Measurements from ENCODE around the gene MAGI1.

The MAGI1 gene

DNA sequence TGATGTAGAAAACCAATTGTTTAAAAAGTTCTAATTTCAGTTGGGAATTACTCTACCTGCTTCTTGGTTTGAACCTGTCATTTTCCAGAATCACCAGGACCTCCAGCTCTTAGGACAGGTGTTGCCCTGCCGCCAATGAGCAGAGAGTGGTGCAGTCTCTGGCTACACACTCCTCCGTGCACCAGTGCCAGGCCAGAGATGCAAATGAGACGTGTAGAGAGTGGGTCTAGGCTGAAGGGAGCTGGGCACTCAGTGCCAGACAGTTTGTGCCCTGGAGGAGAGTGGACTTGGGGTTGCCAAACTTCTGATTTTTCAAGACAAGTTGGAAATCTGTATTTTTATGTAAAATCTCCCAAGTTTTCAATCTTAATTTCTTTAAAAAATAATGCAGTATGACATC lies 566.2 kb downstream of the MAGI1 start:
- Mint-ChIP-seq H3K4me3 (no peak overlapping the region), H3K27ac (no peak overlapping the region), H3K27me3 (no peaks in the 10 kb centered on the region), H3K9me3 (no peaks in the 10 kb centered on the region), H3K36me3 (ENCODE audit: low read depth) (no peaks in the 10 kb centered on the region), H3K4me1 (no peaks in the 10 kb centered on the region)
- DNase-seq (no peak), ATAC-seq (no peak)

DNA sequence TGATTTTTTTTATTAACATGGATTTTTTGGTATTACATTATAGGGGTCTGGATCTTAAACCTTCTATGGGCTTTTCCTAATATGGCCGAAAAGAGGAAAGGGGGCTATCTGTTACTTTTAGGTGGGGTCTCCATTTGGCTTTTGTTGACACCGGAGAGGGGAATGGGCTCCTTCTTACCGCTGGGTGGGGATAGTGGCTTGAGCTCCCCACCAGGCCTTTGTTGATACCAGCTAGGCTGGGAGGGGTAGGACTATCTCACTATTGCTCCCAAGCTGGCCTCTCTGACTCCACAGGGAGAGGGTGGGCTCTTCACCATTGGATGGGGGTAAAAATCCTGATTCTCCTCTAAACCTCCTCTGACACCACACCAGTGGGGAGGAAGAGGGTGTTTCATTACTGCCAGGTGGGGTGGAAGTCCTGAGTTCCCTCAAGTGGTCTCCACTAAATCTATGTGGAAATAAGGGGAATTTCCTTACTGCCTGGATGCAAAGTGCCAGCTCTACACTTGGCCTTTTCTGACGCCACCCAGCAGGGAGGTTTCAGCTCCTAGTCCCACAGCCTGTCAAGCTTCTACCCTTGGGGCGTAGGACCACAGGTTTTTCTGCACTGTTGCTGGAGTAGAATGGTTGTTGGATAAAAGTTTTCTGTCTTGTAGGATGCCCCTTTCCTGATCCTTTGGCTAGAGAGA lies 572.3 kb downstream of the MAGI1 start:
- H3K27ac Mint-ChIP-seq: no peak overlapping the region
- no peak for ATAC-seq

DNA sequence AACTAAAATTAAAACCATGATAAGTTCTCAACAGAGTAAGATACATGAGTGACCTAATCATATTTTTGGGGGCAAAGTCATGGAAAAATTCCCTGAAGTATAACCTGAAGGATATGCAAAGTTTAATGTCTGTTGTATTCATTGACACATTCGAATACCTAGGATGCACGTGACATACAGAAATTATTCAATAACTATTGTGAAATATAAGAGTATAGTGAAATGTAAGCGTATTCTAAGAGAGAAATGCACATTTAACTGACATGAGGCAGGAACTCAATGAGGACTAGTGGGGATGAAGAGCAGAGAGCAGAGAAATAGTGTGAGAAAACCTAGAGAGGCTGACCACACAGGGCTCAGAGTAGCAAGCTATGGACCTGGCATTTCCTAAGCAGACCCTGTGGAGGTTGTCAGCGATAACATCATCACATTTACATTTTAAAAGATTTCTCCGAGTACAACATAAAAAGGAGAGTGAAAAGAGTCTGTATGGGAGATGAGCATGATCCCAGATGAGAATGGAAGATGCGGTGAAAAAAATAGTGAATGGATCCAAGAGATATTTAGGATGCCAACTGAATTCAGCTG lies 588.8 kb downstream of the MAGI1 start:
- DNase-seq: no peak

More for the DNA sequence above, 572.3 kb downstream of the MAGI1 start:
- no peaks in the 10 kb centered on the region for H3K4me1 Mint-ChIP-seq
- no peaks in the 10 kb centered on the region for H3K36me3 Mint-ChIP-seq (ENCODE audit: low read depth)
- H3K4me3 Mint-ChIP-seq: no peak overlapping the region
- no peaks in the 10 kb centered on the region for H3K27me3 Mint-ChIP-seq
- no peak for DNase-seq
- peaks cover 7% of the 10 kb centered on the region for H3K9me3 Mint-ChIP-seq

DNA sequence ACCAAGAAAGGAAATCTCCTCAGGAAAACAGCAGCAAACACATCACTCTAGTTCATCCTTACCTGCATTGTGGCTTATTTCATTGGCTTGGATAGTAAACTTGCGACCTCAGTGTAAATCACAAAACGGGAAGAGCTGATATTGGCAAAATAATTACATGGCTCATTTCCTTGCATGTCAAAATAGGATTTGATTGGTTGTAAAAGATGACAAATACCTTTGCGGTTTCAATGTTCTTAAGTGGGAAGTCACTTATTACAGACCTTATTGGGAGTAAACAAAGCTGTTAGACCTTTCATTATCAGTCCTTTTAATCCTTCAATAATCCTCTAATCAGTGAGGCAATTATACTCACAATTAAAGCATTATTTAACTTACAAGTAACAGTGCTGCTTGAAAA lies 590.6 kb downstream of the MAGI1 start:
- ATAC-seq (no peak), DNase-seq (no peak)
- peaks cover 14% of the 10 kb centered on the region for H3K9me3 Mint-ChIP-seq
- no peaks in the 10 kb centered on the region for H3K27me3 Mint-ChIP-seq
- H3K4me1 Mint-ChIP-seq: no peaks in the 10 kb centered on the region
- H3K27ac Mint-ChIP-seq: no peak overlapping the region
- no peak overlapping the region for H3K4me3 Mint-ChIP-seq
- H3K36me3 Mint-ChIP-seq (ENCODE audit: low read depth): no peaks in the 10 kb centered on the region

More for the DNA sequence above, 588.8 kb downstream of the MAGI1 start:
- Mint-ChIP-seq H3K27me3 (no peaks in the 10 kb centered on the region), H3K4me3 (no peak overlapping the region), H3K36me3 (ENCODE audit: low read depth) (no peaks in the 10 kb centered on the region), H3K9me3 (peaks cover 18% of the 10 kb centered on the region), H3K27ac (no peak overlapping the region), H3K4me1 (no peaks in the 10 kb centered on the region)
- no peak for ATAC-seq

DNA sequence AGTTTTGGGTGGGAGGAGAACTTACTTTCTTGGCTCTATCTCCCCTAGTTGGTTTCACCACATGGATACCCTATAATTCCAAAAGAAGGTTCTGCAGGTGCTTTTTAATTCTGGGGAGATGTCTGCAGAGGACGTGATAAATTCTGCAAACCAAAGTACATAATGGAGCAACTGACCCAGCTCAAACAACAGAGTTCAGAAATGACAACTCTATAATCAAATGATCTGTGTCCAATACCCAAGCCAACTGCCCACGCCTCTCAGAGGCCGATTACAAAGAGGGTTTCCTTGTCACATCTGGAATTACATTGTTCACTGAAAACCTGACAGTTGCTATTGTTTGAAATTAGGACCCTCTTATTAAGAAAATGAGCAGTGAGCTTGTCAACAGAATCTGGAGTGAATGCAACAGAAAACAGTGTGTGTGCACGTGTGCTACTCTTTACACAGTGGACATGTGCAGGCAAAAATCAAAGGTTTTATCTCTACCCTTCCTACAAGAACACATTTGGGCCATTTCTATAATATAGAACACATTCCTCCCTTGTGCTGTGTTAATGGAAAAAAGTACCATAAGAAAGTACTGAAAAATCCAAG lies 593.0 kb downstream of the MAGI1 start:
- H3K9me3 Mint-ChIP-seq: peaks cover 14% of the 10 kb centered on the region
- no peak overlapping the region for H3K4me3 Mint-ChIP-seq
- H3K4me1 Mint-ChIP-seq: no peaks in the 10 kb centered on the region
- no peaks in the 10 kb centered on the region for H3K27me3 Mint-ChIP-seq
- H3K27ac Mint-ChIP-seq: no peak overlapping the region
- no peak for DNase-seq
- no peak for ATAC-seq
- H3K36me3 Mint-ChIP-seq (ENCODE audit: low read depth): no peaks in the 10 kb centered on the region

DNA sequence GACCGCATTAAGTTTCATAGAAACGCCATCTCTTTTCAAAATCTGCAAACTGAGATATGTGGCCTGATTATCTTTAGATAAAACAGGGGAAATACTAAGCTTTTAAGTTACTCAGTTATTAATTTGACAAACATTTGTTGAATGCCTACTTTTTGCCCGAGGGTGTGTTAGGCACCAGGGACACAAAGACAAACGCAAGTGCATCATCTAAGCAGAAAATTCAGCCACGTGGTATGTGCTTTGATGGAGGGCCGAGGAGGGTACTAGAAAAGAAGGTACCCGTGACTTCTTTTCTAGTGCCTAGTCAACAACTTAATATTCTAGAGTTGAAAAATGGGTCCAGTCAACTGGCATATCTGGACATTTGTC lies 594.3 kb downstream of the MAGI1 start:
- H3K27ac Mint-ChIP-seq: no peak overlapping the region
- no peaks in the 10 kb centered on the region for H3K4me1 Mint-ChIP-seq
- peaks cover 6% of the 10 kb centered on the region for H3K9me3 Mint-ChIP-seq
- DNase-seq (no peak), ATAC-seq (no peak)
- no peaks in the 10 kb centered on the region for H3K27me3 Mint-ChIP-seq
- H3K4me3 Mint-ChIP-seq: no peak overlapping the region
- no peaks in the 10 kb centered on the region for H3K36me3 Mint-ChIP-seq (ENCODE audit: low read depth)

DNA sequence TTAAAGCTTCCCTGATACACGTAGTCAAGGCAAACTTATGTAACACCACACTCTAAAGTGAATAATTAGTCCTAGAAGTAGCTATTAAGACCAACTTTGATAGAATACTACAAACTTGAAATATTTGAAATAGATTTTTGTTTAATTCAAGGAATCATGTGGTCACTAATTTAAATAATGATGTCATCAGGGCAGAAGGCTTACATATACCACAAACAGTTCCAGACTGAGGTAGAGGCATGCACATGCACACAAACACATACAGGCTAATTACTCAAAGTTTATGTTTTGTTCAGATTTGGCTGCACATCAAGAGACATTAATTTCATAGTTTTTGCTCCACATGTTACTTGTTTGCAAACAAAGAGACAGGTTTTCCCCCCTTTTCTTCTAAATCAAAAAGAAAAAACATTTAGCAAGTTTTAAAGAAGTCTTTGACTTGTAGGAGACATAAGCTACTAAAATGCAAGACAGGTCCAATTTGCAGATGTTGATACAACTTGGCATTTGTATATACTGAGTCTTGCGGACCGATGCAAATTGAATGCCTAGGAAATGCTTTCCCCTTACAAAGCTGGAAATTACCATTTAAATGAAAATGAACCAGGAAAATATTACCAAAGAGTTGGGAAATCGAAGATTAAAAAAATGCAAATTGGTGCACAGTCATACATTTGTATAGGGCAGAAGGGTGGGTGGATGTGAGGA lies 594.8 kb downstream of the MAGI1 start:
- Mint-ChIP-seq H3K4me1 (no peaks in the 10 kb centered on the region), H3K27me3 (no peaks in the 10 kb centered on the region), H3K4me3 (no peak overlapping the region), H3K27ac (no peak overlapping the region), H3K36me3 (ENCODE audit: low read depth) (no peaks in the 10 kb centered on the region), H3K9me3 (peaks cover 6% of the 10 kb centered on the region)
- ATAC-seq (no peak), DNase-seq (no peak)

DNA sequence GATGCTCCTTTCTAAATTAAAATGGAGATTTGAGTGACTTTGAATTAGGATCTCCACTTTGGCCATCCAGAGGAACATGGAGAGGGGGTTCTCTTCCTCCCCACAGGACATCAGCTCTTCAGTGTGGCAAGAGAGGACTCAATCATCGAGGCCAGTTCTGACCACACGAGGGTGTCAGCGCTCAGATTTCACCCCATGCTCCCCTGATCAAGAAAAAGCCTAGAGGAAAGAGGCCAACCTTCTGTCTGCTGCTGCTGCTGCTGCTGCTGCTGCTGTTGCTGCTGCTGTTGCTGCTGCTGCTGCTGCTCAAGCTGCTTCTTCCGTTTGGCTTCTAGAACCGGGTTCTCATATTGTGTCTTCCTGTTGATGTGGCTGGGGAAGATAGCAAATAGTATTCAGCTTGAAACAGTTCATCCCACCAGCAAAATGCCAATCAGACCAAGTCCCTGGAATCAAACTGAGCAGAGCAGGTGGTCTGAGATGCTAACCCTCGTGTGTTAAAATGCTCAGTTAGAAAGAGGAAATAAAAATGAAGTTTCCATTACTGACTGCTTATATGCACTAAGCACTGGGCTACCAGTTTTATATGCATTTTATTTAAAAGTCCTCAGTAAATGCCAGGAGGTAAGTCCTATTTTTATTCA lies 599.0 kb downstream of the MAGI1 start:
- Mint-ChIP-seq H3K36me3 (ENCODE audit: low read depth) (no peaks in the 10 kb centered on the region), H3K4me1 (no peaks in the 10 kb centered on the region), H3K4me3 (no peak overlapping the region), H3K27me3 (no peaks in the 10 kb centered on the region), H3K27ac (no peak overlapping the region), H3K9me3 (no peaks in the 10 kb centered on the region)
- no peak for DNase-seq
- ATAC-seq: no peak

DNA sequence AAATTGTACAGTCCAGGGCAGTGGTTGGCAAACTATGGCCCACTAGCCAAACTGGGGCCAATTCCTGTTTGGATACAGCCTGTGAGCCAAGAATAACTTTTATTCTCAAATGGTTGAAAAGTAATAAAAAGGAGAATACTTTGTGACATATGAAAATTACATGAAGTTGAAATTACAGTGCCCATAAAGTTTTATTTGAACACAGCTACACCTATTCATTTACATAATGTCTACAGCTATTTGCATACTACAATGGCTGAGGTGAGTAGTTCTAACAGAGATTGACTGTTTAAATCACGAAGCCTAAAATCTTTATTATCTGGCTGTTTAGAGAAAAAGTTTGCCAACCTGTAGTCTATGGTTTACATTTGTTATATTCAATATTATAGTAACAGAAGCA lies 600.1 kb downstream of the MAGI1 start:
- Mint-ChIP-seq H3K36me3 (ENCODE audit: low read depth) (no peaks in the 10 kb centered on the region), H3K4me3 (no peak overlapping the region), H3K27ac (no peak overlapping the region), H3K27me3 (no peaks in the 10 kb centered on the region), H3K9me3 (no peaks in the 10 kb centered on the region), H3K4me1 (no peaks in the 10 kb centered on the region)
- ATAC-seq (no peak), DNase-seq (no peak)

DNA sequence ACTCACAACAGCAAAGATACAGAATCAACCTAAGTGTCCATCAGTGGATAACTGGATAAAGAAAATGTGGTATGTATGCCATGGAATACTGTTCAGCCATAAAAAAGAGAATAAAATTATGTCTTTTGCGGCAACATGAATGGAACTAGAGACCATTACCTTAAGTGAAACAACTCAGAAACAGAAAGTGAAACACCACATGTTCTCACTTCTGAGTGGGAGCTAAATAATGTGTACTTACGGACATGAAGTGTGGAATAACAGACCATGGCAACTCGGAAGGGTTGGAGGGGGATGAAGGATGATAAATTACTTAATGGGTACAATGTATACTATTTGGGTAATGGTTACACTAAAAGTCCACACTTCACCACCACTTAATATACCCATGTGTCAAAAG lies 600.6 kb downstream of the MAGI1 start:
- Mint-ChIP-seq H3K9me3 (no peaks in the 10 kb centered on the region), H3K27ac (no peak overlapping the region), H3K36me3 (ENCODE audit: low read depth) (no peaks in the 10 kb centered on the region), H3K4me1 (no peaks in the 10 kb centered on the region), H3K27me3 (no peaks in the 10 kb centered on the region), H3K4me3 (no peak overlapping the region)
- ATAC-seq: no peak
- DNase-seq: no peak

DNA sequence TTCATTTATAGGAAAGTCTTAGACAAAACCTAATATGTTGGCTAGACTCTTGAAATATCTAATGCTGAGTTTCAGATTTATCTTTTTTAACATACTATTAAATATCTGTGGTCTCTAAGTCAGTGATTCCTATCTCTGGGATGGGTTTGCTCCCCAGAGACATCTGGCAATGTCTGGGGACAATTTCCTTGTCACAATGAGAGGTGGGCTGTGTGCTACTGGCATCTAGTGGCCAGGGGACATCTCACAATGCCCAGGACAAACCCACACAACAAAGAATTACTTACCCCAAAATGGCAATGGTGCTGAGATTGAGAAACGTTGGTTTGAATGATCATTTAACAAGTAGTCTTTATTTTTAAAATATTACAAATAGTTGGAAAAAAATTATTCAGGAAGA lies 602.1 kb downstream of the MAGI1 start:
- Mint-ChIP-seq H3K9me3 (no peaks in the 10 kb centered on the region), H3K36me3 (ENCODE audit: low read depth) (no peaks in the 10 kb centered on the region), H3K27me3 (no peaks in the 10 kb centered on the region), H3K4me3 (no peak overlapping the region), H3K4me1 (no peaks in the 10 kb centered on the region), H3K27ac (no peak overlapping the region)
- ATAC-seq: no peak
- DNase-seq: no peak

DNA sequence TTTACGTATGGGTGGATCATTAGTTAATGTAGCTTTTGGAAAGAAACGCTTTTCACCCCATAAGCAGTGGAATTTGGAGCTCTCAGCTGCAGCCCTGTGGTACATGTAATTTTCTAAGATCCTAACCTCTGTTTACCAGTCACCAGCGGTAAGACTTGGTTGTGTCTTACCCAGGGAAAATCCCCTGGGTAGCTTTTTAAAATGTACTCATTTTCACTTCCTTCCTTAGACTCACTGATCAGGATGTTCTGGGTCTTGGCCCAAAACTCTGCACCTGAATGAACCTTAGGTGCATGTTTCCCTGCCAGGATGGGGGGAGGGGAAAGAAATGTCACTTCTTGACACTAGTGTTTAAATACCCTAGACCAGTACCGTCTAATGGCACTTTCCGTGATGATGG lies 605.2 kb downstream of the MAGI1 start:
- Mint-ChIP-seq H3K9me3 (no peaks in the 10 kb centered on the region), H3K36me3 (ENCODE audit: low read depth) (no peaks in the 10 kb centered on the region), H3K4me1 (no peaks in the 10 kb centered on the region), H3K4me3 (no peak overlapping the region), H3K27me3 (no peaks in the 10 kb centered on the region), H3K27ac (no peak overlapping the region)
- ATAC-seq: no peak
- no peak for DNase-seq

DNA sequence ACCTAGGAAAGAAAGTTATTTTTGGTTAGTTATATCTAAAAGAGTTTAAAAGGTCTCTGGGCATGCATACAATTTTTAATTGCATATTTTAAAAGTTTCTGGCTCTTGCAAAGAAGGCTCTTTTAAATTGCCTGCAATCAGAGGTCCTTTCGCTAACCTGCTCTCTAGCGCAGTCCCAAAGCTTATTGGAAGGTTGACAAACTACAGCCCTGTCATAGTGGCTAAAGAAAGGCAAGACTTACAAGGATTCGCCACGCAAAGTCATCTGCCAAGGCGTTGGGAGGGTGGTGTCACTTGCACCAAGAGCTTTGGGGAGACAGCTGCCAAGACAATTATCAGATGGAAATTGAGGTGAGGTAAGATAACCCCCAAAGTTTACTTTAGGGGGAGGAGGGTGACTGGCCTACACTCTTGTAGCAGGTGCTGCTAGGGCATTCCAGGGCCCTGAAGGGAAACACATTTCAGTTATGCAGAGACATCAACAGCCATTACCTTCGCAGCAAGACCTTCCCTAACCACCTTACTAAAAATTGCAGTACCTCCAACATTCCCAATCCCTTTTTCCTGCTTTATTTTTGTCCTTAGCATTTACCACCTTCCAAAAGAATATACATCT lies 606.2 kb downstream of the MAGI1 start:
- no peaks in the 10 kb centered on the region for H3K27me3 Mint-ChIP-seq
- no peak overlapping the region for H3K4me3 Mint-ChIP-seq
- DNase-seq (no peak), ATAC-seq (no peak)
- no peaks in the 10 kb centered on the region for H3K36me3 Mint-ChIP-seq (ENCODE audit: low read depth)
- H3K27ac Mint-ChIP-seq: no peak overlapping the region
- H3K9me3 Mint-ChIP-seq: no peaks in the 10 kb centered on the region
- no peaks in the 10 kb centered on the region for H3K4me1 Mint-ChIP-seq

DNA sequence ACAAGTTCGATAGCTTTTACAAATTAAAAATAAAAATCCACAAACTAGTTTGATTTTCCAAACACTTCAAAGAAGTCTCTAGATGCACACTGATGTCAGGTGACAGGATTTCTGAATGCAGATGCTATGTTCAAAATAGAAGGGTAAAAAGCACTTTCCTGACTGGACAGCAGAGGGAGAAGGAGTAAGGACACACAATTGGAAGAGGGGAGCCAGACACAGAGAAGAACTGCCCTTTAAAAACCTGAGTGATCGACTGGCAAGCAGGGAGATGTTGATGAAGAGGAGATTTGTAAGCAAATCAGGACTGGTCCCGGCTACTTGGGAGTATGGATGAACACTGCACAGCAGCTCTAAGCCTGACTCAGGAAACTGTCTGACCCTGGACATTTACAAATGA lies 612.8 kb downstream of the MAGI1 start:
- H3K4me3 Mint-ChIP-seq: no peak overlapping the region
- no peak for DNase-seq
- H3K4me1 Mint-ChIP-seq: no peaks in the 10 kb centered on the region
- peaks cover 4% of the 10 kb centered on the region for H3K9me3 Mint-ChIP-seq
- H3K27ac Mint-ChIP-seq: no peak overlapping the region
- no peaks in the 10 kb centered on the region for H3K36me3 Mint-ChIP-seq (ENCODE audit: low read depth)
- H3K27me3 Mint-ChIP-seq: no peaks in the 10 kb centered on the region
- ATAC-seq: no peak

Measured in activated naive CD8-positive, alpha-beta T cell treated with anti-CD3 and anti-CD28 coated beads, Interleukin-2, amount 50 U/mL, for 24 hours (primary cell).